GM10248 (cell line): ENCODE results near the gene MEIOB.

Source experiments
- CTCF ChIA-PET: fragments of 300-600 bp; sonication (Branson Sonifier 250); formaldehyde crosslinking; extraction: SDS; loops from one replicate; lab custom pipeline; 2021; ENCODE audit warnings: antibody characterized with exemption; lab: Yijun Ruan, JAX
- POLR2A ChIA-PET: fragments of 350-650 bp; sonication (Branson Sonifier 250); formaldehyde crosslinking; extraction: SDS; loops from one replicate; lab custom pipeline; 2020; ENCODE audit warnings: antibody characterized with exemption; lab: Yijun Ruan, JAX
- DNase-seq: peaks from one replicate; pipeline ENCODE4 v3.0.0; 2012; ENCODE audit errors: extremely low spot score
- TF ChIP-seq, protein P1 (sequence below): IDR thresholded peaks from 2 replicates; pipeline ENCODE4 v1.5.1; 2012; ENCODE audit warnings: mild to moderate bottlenecking, low read depth; ENCODE audit errors: extremely low read depth, missing control alignments, control extremely low read depth

Gene MEIOB

DNA sequence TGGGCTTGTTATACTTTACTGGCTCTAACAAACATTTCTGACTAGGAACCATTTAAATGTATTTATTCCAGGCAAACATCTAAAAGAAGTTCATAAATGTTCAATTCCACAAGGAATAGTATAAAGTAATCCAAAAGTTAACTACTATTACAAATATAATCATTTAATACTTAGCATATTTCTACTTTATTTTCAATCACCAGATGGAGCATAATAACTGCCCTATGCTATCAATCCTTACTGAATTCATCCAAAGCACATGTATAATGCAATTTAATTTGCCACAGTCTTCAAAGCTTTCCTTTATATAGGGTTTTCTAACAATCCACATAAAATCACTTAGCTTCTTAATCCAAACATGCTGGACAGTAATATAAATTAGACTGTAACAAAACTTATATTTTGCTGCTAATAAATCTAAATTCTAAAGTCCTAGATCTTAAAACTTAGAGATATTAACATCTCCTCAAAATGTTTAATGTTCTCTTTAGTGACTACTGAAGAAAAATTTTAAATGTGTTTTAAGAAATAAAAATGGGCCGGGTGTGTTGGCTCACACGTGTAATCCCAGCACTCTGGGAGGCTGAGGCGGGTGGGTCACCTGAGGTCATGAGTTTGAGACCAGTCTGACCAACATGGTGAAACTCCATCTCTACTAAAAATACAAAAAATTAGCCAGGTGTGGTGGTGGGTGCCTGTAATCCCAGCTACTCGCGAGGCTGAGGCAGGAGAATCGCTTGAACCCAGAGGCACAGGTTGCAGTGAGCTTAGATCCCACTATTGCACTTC lies 5.9 kb downstream of the MEIOB start:
- CTCF ChIA-PET = interaction anchor here (1.1 to 2.8 kb wide), 4 partner anchors 9 to 63 kb away, joined by 3 to 8 read pairs (median 3); no protein-coding TSS in a partner anchor
- TF ChIP-seq, protein P1, sequence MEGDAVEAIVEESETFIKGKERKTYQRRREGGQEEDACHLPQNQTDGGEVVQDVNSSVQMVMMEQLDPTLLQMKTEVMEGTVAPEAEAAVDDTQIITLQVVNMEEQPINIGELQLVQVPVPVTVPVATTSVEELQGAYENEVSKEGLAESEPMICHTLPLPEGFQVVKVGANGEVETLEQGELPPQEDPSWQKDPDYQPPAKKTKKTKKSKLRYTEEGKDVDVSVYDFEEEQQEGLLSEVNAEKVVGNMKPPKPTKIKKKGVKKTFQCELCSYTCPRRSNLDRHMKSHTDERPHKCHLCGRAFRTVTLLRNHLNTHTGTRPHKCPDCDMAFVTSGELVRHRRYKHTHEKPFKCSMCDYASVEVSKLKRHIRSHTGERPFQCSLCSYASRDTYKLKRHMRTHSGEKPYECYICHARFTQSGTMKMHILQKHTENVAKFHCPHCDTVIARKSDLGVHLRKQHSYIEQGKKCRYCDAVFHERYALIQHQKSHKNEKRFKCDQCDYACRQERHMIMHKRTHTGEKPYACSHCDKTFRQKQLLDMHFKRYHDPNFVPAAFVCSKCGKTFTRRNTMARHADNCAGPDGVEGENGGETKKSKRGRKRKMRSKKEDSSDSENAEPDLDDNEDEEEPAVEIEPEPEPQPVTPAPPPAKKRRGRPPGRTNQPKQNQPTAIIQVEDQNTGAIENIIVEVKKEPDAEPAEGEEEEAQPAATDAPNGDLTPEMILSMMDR = no peak
- POLR2A ChIA-PET = no interaction called here
- DNase-seq = no peak

DNA sequence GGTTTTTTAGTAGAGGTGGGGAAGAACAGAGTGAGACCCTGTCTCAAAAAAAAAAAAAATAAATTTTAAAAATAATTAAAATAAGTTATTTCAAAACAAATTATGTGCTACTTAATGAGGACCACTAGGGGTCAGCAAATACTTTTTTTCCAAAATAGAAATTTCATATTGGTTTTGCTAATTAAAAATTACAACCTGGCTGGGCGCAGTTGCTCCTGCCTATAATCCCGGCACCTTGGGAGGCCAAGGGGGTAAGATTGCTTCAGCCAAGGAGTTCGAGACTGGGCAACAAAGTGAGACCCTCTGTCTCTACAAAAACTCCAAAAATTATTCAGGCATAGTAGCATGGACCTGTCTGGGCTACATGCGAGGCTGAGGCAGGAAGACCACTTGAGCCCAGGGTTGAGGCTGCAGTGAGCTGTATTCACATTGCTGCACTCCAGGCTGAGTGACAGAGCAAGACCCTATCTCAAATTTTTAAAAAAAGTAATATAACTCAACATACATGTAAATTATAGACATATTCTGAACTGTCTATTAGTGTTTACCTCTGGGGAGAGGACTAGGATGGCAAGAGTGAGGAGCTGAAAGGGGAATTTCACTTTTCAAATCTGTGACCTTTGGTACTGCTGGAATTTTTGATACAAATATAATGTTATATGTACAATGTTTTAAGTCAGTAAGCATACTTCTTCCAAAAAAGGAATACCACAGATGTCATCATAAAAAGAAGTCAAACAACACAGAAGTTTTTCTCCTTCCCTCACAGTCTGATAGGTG lies 8.1 kb downstream of the MEIOB start:
- no peak for DNase-seq
- CTCF ChIA-PET = interaction anchor here (0.6 to 1.9 kb wide), 12 partner anchors 10 to 284 kb away, joined by 3 to 5 read pairs (median 4); no protein-coding TSS in a partner anchor

DNA sequence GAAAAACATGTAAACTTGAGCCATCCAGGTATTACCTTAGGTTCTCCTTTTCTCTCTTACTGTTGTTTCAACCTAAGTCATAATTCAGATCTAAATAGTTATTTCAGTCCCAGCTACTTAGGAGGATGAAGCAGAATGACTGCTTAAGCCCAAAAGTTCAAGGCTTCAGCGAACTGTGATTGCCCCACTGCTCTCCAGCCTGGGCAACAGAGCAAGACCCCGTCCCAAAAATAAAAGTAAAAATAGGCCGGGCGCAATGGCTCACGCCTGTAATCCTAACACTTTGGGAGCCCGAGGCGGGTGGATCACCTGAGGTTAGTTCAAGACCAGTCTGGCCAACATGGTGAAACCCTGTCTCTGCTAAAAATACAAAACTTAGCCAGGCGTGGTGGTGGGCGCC lies 9.6 kb downstream of the MEIOB start:
- DNase-seq = no peak
- CTCF ChIA-PET = interaction anchor here (0.8 to 1.9 kb wide), 6 partner anchors 16 to 278 kb away, joined by 3 to 11 read pairs (median 4); no protein-coding TSS in a partner anchor
- TF ChIP-seq, protein P1 = no peak
- POLR2A ChIA-PET = no interaction called here

More for the DNA sequence above, 8.1 kb downstream of the MEIOB start:
- TF ChIP-seq, protein P1 = peak; percentile 30
- POLR2A ChIA-PET = no interaction called here

DNA sequence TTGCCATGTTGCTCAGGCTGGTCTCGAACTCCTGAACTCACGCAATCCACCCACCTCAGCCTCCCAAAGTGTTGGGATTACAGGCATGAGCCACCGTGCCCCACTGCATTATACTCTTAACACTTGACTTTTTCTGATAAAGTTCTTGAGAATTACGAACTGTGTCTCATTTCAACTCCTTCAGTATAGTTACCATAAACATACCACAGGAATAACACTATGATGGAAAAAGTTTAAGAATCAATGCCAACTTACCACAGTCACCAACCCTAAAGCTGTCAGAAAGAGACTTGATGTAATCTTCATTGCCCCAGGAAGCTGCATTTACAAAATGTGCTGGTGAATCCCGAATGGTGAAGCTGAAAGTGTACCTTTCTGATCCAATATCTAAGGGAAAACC lies 10.2 kb downstream of the MEIOB start:
- POLR2A ChIA-PET = no interaction called here
- CTCF ChIA-PET = interaction anchor here (1.6 to 1.7 kb wide), 2 partner anchors 54 to 67 kb away, joined by 3 to 11 read pairs; no protein-coding TSS in a partner anchor
- no peak for DNase-seq
- TF ChIP-seq, protein P1 = no peak

DNA sequence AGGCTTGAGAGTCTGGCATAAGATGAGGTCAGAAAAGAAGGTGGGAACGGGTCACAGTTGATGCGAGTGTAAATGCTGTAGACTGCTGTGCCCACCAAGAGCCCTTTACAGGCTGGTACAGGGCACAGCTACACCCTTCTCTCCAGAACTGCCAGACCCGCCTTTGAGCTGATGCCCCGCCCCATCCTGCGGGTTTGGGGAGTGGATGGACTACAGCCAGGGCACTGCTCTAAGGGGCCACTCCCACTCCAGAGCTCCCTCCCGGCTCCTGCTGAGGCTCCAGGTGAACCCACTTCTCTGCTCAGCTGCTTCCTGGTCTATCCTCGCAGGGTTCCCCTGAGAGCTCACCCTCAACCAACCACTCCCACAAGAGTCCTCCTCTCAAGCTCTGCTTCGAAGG lies 12.3 kb downstream of the MEIOB start:
- TF ChIP-seq, protein P1 = no peak
- ChIA-PET POLR2A (no interaction called here), CTCF (interaction anchor here (1.4 kb wide), 1 partner anchor 9 kb away, joined by 4 read pairs; no protein-coding TSS in a partner anchor)
- no peak for DNase-seq

DNA sequence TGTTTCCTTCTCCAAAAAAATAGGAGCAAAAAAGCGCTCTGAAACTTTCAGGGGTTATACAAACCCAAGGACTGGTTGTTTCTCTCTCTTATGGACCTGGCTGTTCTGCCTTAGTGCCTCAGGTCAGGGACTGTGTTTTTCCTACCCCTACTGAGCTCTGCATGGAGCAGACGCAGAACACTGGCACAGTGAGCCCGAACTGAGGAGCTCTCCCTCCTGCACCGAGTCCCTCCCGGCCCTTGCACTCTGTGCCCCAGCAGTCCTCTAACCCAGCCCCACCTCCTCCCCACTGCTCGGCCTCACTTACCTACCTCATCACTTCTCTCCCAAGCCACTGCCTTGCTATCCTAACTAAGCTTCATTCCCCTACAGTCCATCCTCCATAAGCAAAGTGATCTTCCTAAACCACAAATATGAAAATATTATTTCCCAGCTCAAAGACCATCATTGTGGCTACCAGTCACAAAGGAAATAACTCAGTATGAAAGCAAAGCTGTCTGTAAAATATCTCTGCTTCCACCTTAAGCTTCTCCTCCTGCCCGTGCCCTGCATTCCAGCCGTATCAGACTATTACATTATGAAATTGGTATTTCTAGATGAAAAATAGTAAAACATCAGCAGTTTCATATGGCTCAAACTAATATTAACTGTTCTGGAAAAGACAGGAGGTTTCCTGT lies 13.6 kb downstream of the MEIOB start:
- POLR2A ChIA-PET = no interaction called here
- DNase-seq = no peak

More for the DNA sequence above, 13.6 kb downstream of the MEIOB start:
- CTCF ChIA-PET = interaction anchor here (0.8 to 1.4 kb wide), 3 partner anchors 8 to 72 kb away, joined by 3 to 4 read pairs (median 3); no protein-coding TSS in a partner anchor
- TF ChIP-seq, protein P1 = no peak
